GM12878 (cell line): Measurements from ENCODE around the gene IL11. TPM values are rescaled to one million over a fixed set of nuclear protein-coding genes. Genes with fewer than 3 reads are reported as not detected.

Experiments used
- ATAC-seq: fragments of 200-7000 bp; cut with Tn5 transposase; 3 replicates; pipeline ENCODE4 v1.9.1; 2020; ENCODE audit warnings: mild to moderate bottlenecking, moderate library complexity
- BruUV-seq: library from RNA; stranded (reverse); fragments of 400-500 nt; replicated peaks from 2 replicates; lab custom pipeline; 2021; lab: Mats Ljungman, UMichigan
- CTCF ChIA-PET: fragments of 300-600 bp; sonication (Branson Sonifier 250); formaldehyde crosslinking; extraction: SDS; loops from one replicate; lab custom pipeline; 2021; ENCODE audit warnings: inconsistent platforms; lab: Yijun Ruan, JAX
- POLR2A ChIA-PET: fragments of 350-600 bp; formaldehyde crosslinking; extraction: SDS; loops from one replicate; lab custom pipeline; 2021; ENCODE audit warnings: inconsistent platforms; lab: Charles Lee
- RAD21 ChIA-PET: fragments of 300-600 bp; sonication (Branson Sonifier 250); formaldehyde crosslinking; loops from one replicate; lab custom pipeline; 2023; ENCODE audit warnings: antibody characterized with exemption; ENCODE audit not compliant: unreplicated experiment; lab: Charles Lee
- SMC1A ChIA-PET: fragments of 300-600 bp; sonication (Branson Sonifier 250); formaldehyde crosslinking; loops from one replicate; lab custom pipeline; 2023; ENCODE audit not compliant: unreplicated experiment, uncharacterized antibody; lab: Charles Lee
- DNase-seq: peaks from one replicate; pipeline ENCODE4 v3.0.0-alpha.2; 2011; ENCODE audit warnings: low read depth, low spot score
- FAIRE-seq: peaks from 3 replicates; lab custom pipeline; 2011; peaks lifted over from hg19 to GRCh38; lab: Jason Lieb, UNC
- H2AFZ ChIP-seq: 2 replicates; pipeline ENCODE4 v1.6.0; 2011; ENCODE audit warnings: low read depth, low read length, control low read depth; ENCODE audit not compliant: control insufficient read depth
- H3K27ac ChIP-seq: 2 replicates; pipeline ENCODE4 v1.5.1; 2011; ENCODE audit warnings: control low read depth; ENCODE audit not compliant: control insufficient read depth, insufficient read depth
- H3K27me3 ChIP-seq, 2 experiments: replicated peaks in 1 of 2; 2 replicates each; pipeline versions ENCODE4 v1.6.0 to v1.6.1; 2011; ENCODE audit warnings: low read length in 1 of 2; ENCODE audit not compliant: control insufficient read depth in 2 of 2, insufficient read depth in 2 of 2
- H3K36me3 ChIP-seq, 2 experiments: 2 replicates each; pipeline ENCODE4 v1.5.1; 2011; ENCODE audit warnings: low read length in 1 of 2; ENCODE audit not compliant: control insufficient read depth in 2 of 2, insufficient read depth in 2 of 2
- H3K4me1 ChIP-seq: 2 replicates; pipeline ENCODE4 v1.6.1; 2011; ENCODE audit warnings: mild to moderate bottlenecking, low read length, moderate library complexity, mixed read lengths; ENCODE audit not compliant: control insufficient read depth, insufficient read depth
- H3K4me2 ChIP-seq: 2 replicates; pipeline ENCODE4 v1.6.0; 2011; ENCODE audit warnings: control low read depth; ENCODE audit not compliant: control insufficient read depth, insufficient read depth
- H3K4me3 ChIP-seq: fragments of 200-600 bp; sonication (generic); 2 replicates; pipeline ENCODE4 v1.5.1; 2016
- H3K79me2 ChIP-seq: 2 replicates; pipeline ENCODE4 v1.6.0; 2011; ENCODE audit warnings: low read length; ENCODE audit not compliant: control insufficient read depth, insufficient read depth
- H3K9ac ChIP-seq: 2 replicates; pipeline ENCODE4 v1.8.0; 2011; ENCODE audit warnings: low read length, control low read depth, mixed read lengths; ENCODE audit not compliant: control insufficient read depth, insufficient read depth
- H3K9me3 ChIP-seq: replicated peaks from 3 replicates; pipeline ENCODE4 v1.5.1; 2011; ENCODE audit warnings: mild to moderate bottlenecking, low read length; ENCODE audit not compliant: control insufficient read depth, insufficient read depth
- H4K20me1 ChIP-seq: 2 replicates; pipeline ENCODE4 v1.6.0; 2011; ENCODE audit not compliant: control insufficient read depth, insufficient read depth
- ATF7 ChIP-seq: fragments of 450-650 bp; IDR thresholded peaks from 2 replicates; pipeline ENCODE4 v1.6.1; 2016; ENCODE audit warnings: low read depth, mild to moderate bottlenecking
- BCLAF1 ChIP-seq: fragments of 450-650 bp; IDR thresholded peaks from 2 replicates; pipeline ENCODE4 v1.6.1; 2017; ENCODE audit warnings: antibody characterized with exemption, mild to moderate bottlenecking, moderate library complexity
- FOXM1 ChIP-seq: IDR thresholded peaks from 2 replicates; pipeline ENCODE4 v1.6.1; 2012; ENCODE audit warnings: low read depth, mild to moderate bottlenecking, inconsistent platforms, low read length, moderate library complexity
- NR2C1 ChIP-seq: fragments of 450-650 bp; IDR thresholded peaks from 2 replicates; pipeline ENCODE4 v1.6.1; 2017; ENCODE audit warnings: antibody characterized with exemption, mild to moderate bottlenecking, moderate library complexity
- PAX8 ChIP-seq: fragments of 450-650 bp; IDR thresholded peaks from 2 replicates; pipeline ENCODE4 v1.6.1; 2017; ENCODE audit warnings: mild to moderate bottlenecking, moderate library complexity
- PML ChIP-seq: IDR thresholded peaks from 2 replicates; pipeline ENCODE4 v1.6.1; 2012; ENCODE audit warnings: low read length, inconsistent platforms
- POLR2A ChIP-seq: IDR thresholded peaks from 2 replicates; pipeline ENCODE4 v1.6.1; 2011; ENCODE audit warnings: low read depth, mild to moderate bottlenecking, low read length
- SMAD1 ChIP-seq: fragments of 450-650 bp; IDR thresholded peaks from 2 replicates; pipeline ENCODE4 v1.6.1; 2018; ENCODE audit warnings: mild to moderate bottlenecking, low read depth; ENCODE audit not compliant: partially characterized antibody
- TCF3 ChIP-seq: IDR thresholded peaks from 2 replicates; pipeline ENCODE4 v1.6.1; 2012; ENCODE audit warnings: low read depth, mild to moderate bottlenecking, low read length, borderline replicate concordance; ENCODE audit not compliant: insufficient read depth
- USF2 ChIP-seq: IDR thresholded peaks from 2 replicates; pipeline ENCODE4 v1.6.1; 2011; ENCODE audit warnings: low read depth, low read length, improper control_type of control experiment, borderline replicate concordance
- YBX1 ChIP-seq: fragments of 450-650 bp; IDR thresholded peaks from 2 replicates; pipeline ENCODE4 v1.6.1; 2016; ENCODE audit warnings: antibody characterized with exemption
- ZBTB40 ChIP-seq: fragments of 450-650 bp; IDR thresholded peaks from 2 replicates; pipeline ENCODE4 v1.6.1; 2016; ENCODE audit warnings: mild to moderate bottlenecking, moderate library complexity, borderline replicate concordance
- WGBS: methylation state at CpG from one replicate; pipeline ENCODE4 v1.1.6; 2016; ENCODE audit warnings: low lambda C conversion rate; ENCODE audit not compliant: insufficient replicate concordance, insufficient coverage; ENCODE audit errors: missing lambda C conversion rate; 5-methylcytosine and 5-hydroxymethylcytosine counted together
- in situ Hi-C: fragments of 300-500 bp; cut with MboI; formaldehyde crosslinking; loops from 9 replicates; pipeline ENCODE4 v1.14.3; 2018; ENCODE audit warnings: mixed read lengths
- intact Hi-C: fragments of 100-400 bp; cut with micrococcal nuclease; formaldehyde crosslinking; loops from one replicate; pipeline ENCODE4 v1.14.2; 2022; ENCODE audit not compliant: unreplicated experiment
- polyA plus RNA-seq, 11 experiments: library from polyadenylated mRNA; depleted of rRNA in 4 of 11; unstranded in 6 of 11; stranded (reverse) in 5 of 11; fragments of >200 nt; fragmentation: Nextera tagmentation in 4 of 11; fragmentation: Illumina TruSeq in 1 of 11; extraction: Ambion mirVana in 4 of 11; extraction: Trizol in 1 of 11; gene quantifications; 1 replicate in 1 of 11; 2 replicates in 10 of 11; pipeline versions ENCODE4 v1.2.1 to v1.2.3, GENCODE V29; 2011 to 2016; ENCODE audit warnings: inconsistent platforms in 2 of 11, missing spikeins in 2 of 11, low read depth in 1 of 11
- total RNA-seq, 4 experiments: library from RNA; depleted of rRNA in 3 of 4; stranded (reverse); fragments of >200 nt in 3 of 4; fragmentation: Illumina TruSeq in 1 of 4; extraction: Trizol in 1 of 4; gene quantifications; 2 replicates each; pipeline versions ENCODE4 v1.2.1 to v1.2.3, GENCODE V29; 2013 to 2021
- TF ChIP-seq, protein P1 (sequence below): IDR thresholded peaks from 2 replicates; pipeline ENCODE4 v1.6.1; 2011; ENCODE audit warnings: borderline replicate concordance, low read depth, mild to moderate bottlenecking, moderate library complexity, mixed read lengths, low read length; ENCODE audit not compliant: insufficient read depth; ENCODE audit errors: extremely low read length

IL11 gene
- total and polyA plus RNA-seq, 10 of the 15 experiments (the other 5 are each of a cell fraction or from before 2014, with no cell fraction given), result 0.15 TPM; not detected in 9

DNA sequence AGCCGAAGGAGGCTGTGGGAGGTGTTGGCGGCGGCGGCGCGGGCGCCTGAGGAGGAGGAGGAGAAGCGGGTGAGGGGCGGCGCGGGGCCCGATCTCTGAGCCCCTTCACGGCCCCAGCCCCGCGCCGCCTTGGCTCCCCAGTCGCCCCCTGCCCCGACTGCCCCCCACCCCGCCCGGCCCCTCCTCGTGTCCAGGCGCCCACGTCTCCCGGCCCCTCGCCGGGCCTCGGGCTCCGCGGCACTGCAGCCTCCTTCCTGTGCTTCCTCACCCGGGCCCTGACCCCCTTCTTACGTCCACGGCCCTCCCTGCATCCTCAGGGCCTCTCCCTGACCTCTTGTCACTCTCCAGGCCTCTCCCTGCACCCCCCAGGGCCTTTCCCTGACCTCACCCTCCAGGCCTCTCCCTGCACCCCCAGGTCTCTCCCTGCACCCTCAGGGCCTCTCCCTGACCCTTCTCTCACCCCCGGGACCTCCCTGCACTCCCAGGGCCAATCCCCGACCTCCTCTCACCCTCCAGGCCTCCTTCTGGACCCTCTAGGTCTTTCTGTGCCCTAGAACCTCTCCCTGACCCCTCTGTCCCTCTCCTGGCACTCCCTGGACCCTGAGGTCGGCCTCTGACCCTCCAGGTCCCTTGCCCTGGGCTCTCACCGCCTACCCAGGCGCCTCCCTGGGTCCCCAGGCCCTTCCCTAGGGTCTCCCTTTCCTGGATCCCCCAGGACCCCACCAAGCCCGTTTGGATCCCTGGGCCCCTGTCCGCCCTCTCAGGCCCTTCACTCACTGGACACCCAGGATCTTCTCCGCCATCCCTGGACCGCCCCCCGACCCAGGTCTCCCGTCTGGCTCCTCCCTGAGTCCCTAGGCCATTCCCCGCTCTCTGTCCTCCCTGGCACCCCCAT lies 30.1 kb downstream of the IL11 start:
- CTCF ChIA-PET, result interaction anchor here (0.6 to 1.8 kb wide), 16 partner anchors 11 to 266 kb away, joined by 3 to 32 read pairs (median 4); partner anchors contain the start of genes HSPBP1, TMEM238 and ZNF628
- RAD21 ChIA-PET, result interaction anchor here (0.7 to 2.1 kb wide), 12 partner anchors 15 to 284 kb away, joined by 3 to 20 read pairs (median 6); partner anchors contain the start of genes HSPBP1, PPP6R1, TMEM150B and TMEM238
- Histone ChIP-seq H3K4me2 (peak overlapping the region; percentile 99), H3K27ac (peak overlapping the region; percentile 84), H2AFZ (peak overlapping the region; percentile 29; the same call in 1 of the 2 replicates), H3K4me1 (peaks cover 10% of the 10 kb centered on the region), H4K20me1 (no peaks in the 10 kb centered on the region), H3K9ac (peak overlapping the region; percentile 93), H3K4me3 (peak overlapping the region; percentile 85), H3K36me3 (no peaks in the 10 kb centered on the region), H3K27me3 (no peaks in the 10 kb centered on the region; a peak in 1 of 4 replicates), H3K9me3 (no peaks in the 10 kb centered on the region), H3K79me2 (peaks cover 7% of the 10 kb centered on the region)
- WGBS, result 9% methylated on average over 22 of the region's 44 CpGs
- in situ Hi-C loops, result no loop called here
- FAIRE-seq, result no peak
- no peak for DNase-seq
- intact Hi-C loops, result loop anchor here (1.0 kb wide), 1 partner anchor 265 kb away; the partner anchor contains the start of gene ZNF865
- no TSS peak for BruUV-seq
- POLR2A ChIA-PET, result interaction anchor here (0.5 to 2.1 kb wide), 24 partner anchors 8 to 1203 kb away, joined by 3 to 27 read pairs (median 4); partner anchors contain the start of genes CNOT3, HSPBP1, ISOC2 and PPP6R1
- ATAC-seq, result peak; percentile 3
- SMC1A ChIA-PET, result interaction anchor here (0.8 to 3.3 kb wide), 7 partner anchors 12 to 89 kb away, joined by 3 to 16 read pairs (median 7); partner anchors contain the start of genes HSPBP1, PPP6R1 and TMEM238
- no peak for TF ChIP-seq BCLAF1
- TF ChIP-seq PML, result no peak
- TF ChIP-seq, protein P1, sequence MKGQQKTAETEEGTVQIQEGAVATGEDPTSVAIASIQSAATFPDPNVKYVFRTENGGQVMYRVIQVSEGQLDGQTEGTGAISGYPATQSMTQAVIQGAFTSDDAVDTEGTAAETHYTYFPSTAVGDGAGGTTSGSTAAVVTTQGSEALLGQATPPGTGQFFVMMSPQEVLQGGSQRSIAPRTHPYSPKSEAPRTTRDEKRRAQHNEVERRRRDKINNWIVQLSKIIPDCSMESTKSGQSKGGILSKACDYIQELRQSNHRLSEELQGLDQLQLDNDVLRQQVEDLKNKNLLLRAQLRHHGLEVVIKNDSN, result no peak
- TF ChIP-seq POLR2A, result peak; percentile 75
- no peak for TF ChIP-seq ZBTB40
- no peak for TF ChIP-seq SMAD1
- TF ChIP-seq TCF3, result no peak
- TF ChIP-seq YBX1, result no peak
- no peak for TF ChIP-seq ATF7
- no peak for TF ChIP-seq FOXM1
- TF ChIP-seq PAX8, result no peak
- TF ChIP-seq USF2, result no peak
- no peak for TF ChIP-seq NR2C1
